Measurements from ENCODE around the gene DGAT2. TPM values are rescaled to one million over a fixed set of nuclear protein-coding genes. Genes with fewer than 3 reads are reported as not detected.

Gene DGAT2
- total RNA-seq, 2 donors from 2014 or later, result 2.3 to 3.4 TPM

DNA sequence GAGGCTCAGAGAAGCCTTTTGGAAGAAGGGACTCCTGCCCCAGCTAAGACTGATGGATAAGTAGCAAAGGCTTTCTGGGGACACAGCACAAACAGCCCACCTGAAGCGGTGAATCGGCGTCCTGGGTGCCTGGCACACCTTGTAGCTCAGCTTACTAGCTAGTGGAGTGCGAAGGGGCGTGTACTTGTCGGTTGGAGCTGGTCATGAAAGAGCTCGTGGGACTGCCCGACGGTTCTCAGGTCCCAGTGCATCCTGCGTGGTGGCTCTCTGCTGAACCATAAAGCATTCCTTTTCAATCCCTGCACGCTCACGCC is 45.7 kb downstream of the DGAT2 start:
- TF ChIP-seq, protein P1, sequence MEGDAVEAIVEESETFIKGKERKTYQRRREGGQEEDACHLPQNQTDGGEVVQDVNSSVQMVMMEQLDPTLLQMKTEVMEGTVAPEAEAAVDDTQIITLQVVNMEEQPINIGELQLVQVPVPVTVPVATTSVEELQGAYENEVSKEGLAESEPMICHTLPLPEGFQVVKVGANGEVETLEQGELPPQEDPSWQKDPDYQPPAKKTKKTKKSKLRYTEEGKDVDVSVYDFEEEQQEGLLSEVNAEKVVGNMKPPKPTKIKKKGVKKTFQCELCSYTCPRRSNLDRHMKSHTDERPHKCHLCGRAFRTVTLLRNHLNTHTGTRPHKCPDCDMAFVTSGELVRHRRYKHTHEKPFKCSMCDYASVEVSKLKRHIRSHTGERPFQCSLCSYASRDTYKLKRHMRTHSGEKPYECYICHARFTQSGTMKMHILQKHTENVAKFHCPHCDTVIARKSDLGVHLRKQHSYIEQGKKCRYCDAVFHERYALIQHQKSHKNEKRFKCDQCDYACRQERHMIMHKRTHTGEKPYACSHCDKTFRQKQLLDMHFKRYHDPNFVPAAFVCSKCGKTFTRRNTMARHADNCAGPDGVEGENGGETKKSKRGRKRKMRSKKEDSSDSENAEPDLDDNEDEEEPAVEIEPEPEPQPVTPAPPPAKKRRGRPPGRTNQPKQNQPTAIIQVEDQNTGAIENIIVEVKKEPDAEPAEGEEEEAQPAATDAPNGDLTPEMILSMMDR (IDR thresholded peaks at IDR 0.05), result no peak
- no peaks in the 10 kb centered on the region for H3K27me3 ChIP-seq (replicated peaks; ENCODE audit: insufficient read depth)
- H3K4me3 ChIP-seq, result peak overlapping the region; percentile 97
- DNase-seq (ENCODE audit: low spot score) (no peak), ATAC-seq (ENCODE audit: insufficient number of reproducible peaks, low FRiP score, low read depth) (peak; percentile 34)
- peaks cover 14 to 33% of the 10 kb centered on the region in 2 donors for H3K4me1 ChIP-seq (ENCODE audit: control insufficient read depth in 1 of 2, low read depth in 2 of 2)
- H3K36me3 ChIP-seq, result no peaks in the 10 kb centered on the region
- H3K27ac ChIP-seq, result peak overlapping the region; percentile 41 to 88
- H3K9me3 ChIP-seq, result no peaks in the 10 kb centered on the region

DNA sequence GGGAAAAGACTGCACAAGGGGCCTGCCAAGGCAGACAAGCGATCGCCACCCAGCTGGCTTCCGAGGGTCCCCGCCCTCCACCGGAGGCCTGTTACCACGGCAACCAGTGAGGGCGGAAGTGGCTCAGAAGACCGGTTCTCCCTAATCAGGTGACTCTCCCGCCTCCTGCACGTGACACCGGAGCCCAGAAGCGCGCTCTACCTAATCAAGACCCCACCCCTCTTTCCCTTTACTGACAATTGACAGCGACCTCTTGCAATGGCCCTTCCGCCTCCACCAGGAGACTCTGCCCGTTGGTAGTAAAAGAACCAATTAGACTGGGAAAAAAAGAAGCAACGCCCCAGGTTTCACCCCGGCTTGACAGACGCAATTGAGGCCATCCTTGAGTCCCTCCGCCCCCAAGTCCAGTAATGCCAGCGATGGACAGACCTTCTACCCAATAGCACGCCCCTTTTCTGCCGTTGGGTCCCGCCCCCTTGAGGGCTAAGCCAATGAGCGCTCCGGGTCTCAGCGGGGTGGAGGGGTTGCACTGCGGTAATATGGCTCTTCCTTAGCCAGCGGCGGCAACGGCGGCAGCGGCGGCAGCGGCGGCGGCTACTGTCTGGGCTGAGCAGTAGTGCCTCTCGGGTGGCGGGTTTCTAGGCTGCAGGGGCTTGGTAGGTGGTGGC is 46.2 kb downstream of the DGAT2 start, which contains the start of gene UVRAG:
UVRAG (plus strand) TSS at position 534 of the 668 bp plus-strand sequence. CDS start 198 bp downstream, outside the sequence.
- DNase-seq (ENCODE audit: low spot score) (peak; percentile 98), ATAC-seq (ENCODE audit: insufficient number of reproducible peaks, low FRiP score, low read depth) (peak; percentile 99)
- Histone ChIP-seq H3K36me3 (no peaks in the 10 kb centered on the region), H3K9me3 (no peaks in the 10 kb centered on the region), H3K4me1 (ENCODE audit: control insufficient read depth in 1 of 2, low read depth in 2 of 2) (peaks cover 14 to 33% of the 10 kb centered on the region in 2 donors), H3K27me3 (replicated peaks; ENCODE audit: insufficient read depth) (no peaks in the 10 kb centered on the region), H3K4me3 (peak within 1 kb of the TSS; percentile 97), H3K27ac (peak within 1 kb of the TSS; percentile 88)
- TF ChIP-seq, protein P1 (IDR thresholded peaks at IDR 0.05), result peak; percentile 12

DNA sequence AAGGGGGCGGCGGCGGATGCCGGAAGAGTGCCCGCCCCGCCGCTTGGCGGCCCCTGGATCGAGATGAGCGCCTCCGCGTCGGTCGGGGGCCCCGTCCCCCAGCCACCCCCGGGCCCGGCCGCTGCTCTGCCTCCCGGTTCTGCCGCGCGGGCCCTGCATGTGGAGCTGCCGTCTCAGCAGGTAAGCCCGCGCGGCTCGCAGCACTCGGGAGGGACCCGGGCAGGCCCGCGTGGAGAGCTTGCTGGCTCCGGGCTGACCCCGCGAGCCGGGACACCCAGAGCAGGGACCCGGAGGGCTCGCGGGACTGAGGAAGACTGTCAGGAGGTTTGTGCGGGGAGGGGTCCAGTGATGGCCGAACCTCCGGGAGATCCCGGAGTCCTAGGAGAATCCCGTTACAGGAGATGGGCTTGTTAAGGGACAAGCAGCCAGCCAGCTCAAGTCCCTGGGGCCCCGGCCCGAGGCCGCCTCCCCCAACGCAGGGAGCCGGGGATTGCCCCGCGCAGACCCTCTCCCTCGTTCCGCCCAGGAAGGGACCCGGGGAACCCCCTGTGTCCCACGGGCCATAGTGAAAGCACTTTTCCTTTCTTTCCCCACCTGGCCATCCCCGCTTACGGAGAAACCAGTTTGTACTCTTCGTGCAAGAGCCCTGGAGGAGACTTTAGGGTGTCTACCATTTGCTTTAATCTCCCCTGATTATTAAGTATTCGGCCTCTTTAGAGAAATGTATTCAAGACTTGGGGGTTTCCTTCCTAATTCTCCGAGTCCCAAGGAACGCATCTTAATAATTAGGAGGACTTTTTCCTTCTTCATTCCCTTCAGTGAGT is 47.0 kb downstream of the DGAT2 start:
- Histone ChIP-seq H3K27ac (peak overlapping the region; percentile 88), H3K36me3 (no peaks in the 10 kb centered on the region), H3K9me3 (no peaks in the 10 kb centered on the region), H3K4me3 (peak overlapping the region; percentile 97), H3K4me1 (ENCODE audit: control insufficient read depth in 1 of 2, low read depth in 2 of 2) (peaks cover 14 to 33% of the 10 kb centered on the region in 2 donors), H3K27me3 (replicated peaks; ENCODE audit: insufficient read depth) (no peaks in the 10 kb centered on the region)
- TF ChIP-seq, protein P1 (IDR thresholded peaks at IDR 0.05), result no peak
- ATAC-seq (ENCODE audit: insufficient number of reproducible peaks, low FRiP score, low read depth), result peak; percentile 1
- no peak for DNase-seq (ENCODE audit: low spot score)

DNA sequence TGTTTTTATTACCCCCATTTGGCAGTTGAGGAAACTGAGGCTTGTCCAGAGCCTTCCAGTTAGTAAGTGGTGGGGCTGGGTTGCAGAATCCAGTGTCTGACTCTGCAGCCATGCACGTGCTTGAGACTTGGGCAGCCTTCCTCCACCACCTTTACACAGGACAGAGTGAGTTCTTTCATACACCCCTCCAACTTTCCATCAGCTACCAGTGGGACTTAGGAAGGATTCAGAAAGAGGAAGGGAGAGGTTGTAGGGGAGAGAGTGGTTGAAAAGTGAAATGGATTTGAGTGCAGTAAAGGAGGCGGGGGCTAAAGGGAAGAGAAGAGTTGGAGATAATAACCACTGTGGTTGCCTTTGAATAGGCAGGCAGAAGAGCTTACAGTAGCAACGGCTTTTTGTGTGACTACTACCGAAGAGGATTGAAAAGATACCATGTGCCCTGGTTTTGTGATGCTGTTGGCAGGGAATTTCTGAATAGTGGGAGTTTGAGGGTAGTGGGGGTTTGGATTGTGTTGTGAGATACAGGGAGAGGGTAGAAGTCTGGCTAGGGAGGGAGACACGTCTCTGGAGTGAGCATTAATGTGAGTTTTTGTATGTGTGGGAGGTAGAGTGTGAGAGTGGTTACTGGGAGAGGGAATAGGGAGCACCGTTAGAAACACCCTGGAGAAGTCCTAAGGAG is 48.1 kb downstream of the DGAT2 start:
- H3K4me1 ChIP-seq (ENCODE audit: control insufficient read depth in 1 of 2, low read depth in 2 of 2), result peaks cover 14 to 33% of the 10 kb centered on the region in 2 donors
- TF ChIP-seq, protein P1 (IDR thresholded peaks at IDR 0.05), result no peak
- H3K4me3 ChIP-seq, result peak overlapping the region; percentile 97
- H3K36me3 ChIP-seq, result no peaks in the 10 kb centered on the region
- DNase-seq (ENCODE audit: low spot score) (no peak), ATAC-seq (ENCODE audit: insufficient number of reproducible peaks, low FRiP score, low read depth) (no peak)
- H3K27ac ChIP-seq, result no peak overlapping the region
- H3K9me3 ChIP-seq, result no peaks in the 10 kb centered on the region
- H3K27me3 ChIP-seq (replicated peaks; ENCODE audit: insufficient read depth), result no peaks in the 10 kb centered on the region

DNA sequence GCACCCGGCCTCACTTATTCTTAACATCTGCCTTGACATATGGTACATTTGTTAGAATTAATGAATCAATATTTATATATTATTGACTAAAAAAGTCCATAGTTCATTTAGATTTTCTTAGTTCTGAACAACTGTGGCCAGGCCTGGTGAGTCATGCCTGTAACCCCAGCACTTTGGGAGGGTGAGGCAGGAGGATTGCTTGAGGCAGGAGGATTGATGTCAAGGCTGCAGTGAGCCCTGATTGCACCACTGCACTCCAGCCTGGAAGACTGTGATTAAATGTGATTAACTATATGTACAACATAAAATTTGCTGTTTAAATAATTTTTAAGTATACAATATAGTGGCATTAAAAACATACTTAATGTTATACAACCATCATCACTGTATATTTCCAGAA is 52.1 kb downstream of the DGAT2 start:
- Histone ChIP-seq H3K4me3 (no peak overlapping the region), H3K4me1 (ENCODE audit: control insufficient read depth in 1 of 2, low read depth in 2 of 2) (peaks cover 19 to 41% of the 10 kb centered on the region in 2 donors), H3K27ac (no peak overlapping the region), H3K9me3 (no peaks in the 10 kb centered on the region), H3K36me3 (no peaks in the 10 kb centered on the region), H3K27me3 (replicated peaks; ENCODE audit: insufficient read depth) (no peaks in the 10 kb centered on the region)
- no peak for ATAC-seq (ENCODE audit: insufficient number of reproducible peaks, low FRiP score, low read depth)
- no peak for DNase-seq (ENCODE audit: low spot score)
- TF ChIP-seq, protein P1 (IDR thresholded peaks at IDR 0.05), result no peak
